Trophoblast cell (in vitro differentiated cells and primary cell): Measurements from ENCODE around the gene CHMP2B.

ENCODE experiments used
- DNase-seq, 2 donors: peaks; one replicate each; pipeline ENCODE4 v3.0.0-alpha.2; 2016
- H2AFZ ChIP-seq: 2 replicates; pipeline ENCODE4 v1.6.1; 2013; ENCODE audit warnings: low read length, moderate library complexity, mild to moderate bottlenecking; ENCODE audit not compliant: insufficient read depth, poor library complexity
- H2AK5ac ChIP-seq: 2 replicates; pipeline ENCODE4 v1.6.1; 2013; ENCODE audit warnings: mild to moderate bottlenecking, low read length
- H2BK120ac ChIP-seq: 2 replicates; pipeline ENCODE4 v1.6.1; 2013; ENCODE audit warnings: low read length, mild to moderate bottlenecking, moderate library complexity; ENCODE audit not compliant: insufficient read depth, poor library complexity
- H2BK12ac ChIP-seq: 2 replicates; pipeline ENCODE4 v1.6.1; 2013; ENCODE audit warnings: mild to moderate bottlenecking, low read length, moderate library complexity
- H2BK5ac ChIP-seq: 2 replicates; pipeline ENCODE4 v1.6.1; 2013; ENCODE audit warnings: low read length, low read depth, moderate library complexity, mild to moderate bottlenecking; ENCODE audit not compliant: poor library complexity
- H3K14ac ChIP-seq: 2 replicates; pipeline ENCODE4 v1.6.1; 2013; ENCODE audit warnings: mild to moderate bottlenecking, low read length
- H3K18ac ChIP-seq: 2 replicates; pipeline ENCODE4 v1.6.1; 2013; ENCODE audit warnings: mild to moderate bottlenecking, low read length
- H3K23ac ChIP-seq: 2 replicates; pipeline ENCODE4 v1.6.1; 2013; ENCODE audit warnings: low read length
- H3K27ac ChIP-seq: 2 replicates; pipeline ENCODE4 v1.5.1; 2013; ENCODE audit warnings: low read depth, mild to moderate bottlenecking, inconsistent platforms, low read length, moderate library complexity
- H3K27me3 ChIP-seq: 2 replicates; pipeline ENCODE4 v1.6.1; 2013; ENCODE audit warnings: inconsistent platforms, mild to moderate bottlenecking, low read length, moderate library complexity; ENCODE audit not compliant: insufficient read depth
- H3K36me3 ChIP-seq, 2 experiments: 1 replicate in 1 of 2; 2 replicates in 1 of 2; pipeline ENCODE4 v1.6.1; 2013; ENCODE audit warnings: low read length in 2 of 2, mild to moderate bottlenecking in 2 of 2, moderate library complexity in 1 of 2; ENCODE audit not compliant: insufficient read depth in 2 of 2, control insufficient read depth in 1 of 2
- H3K4ac ChIP-seq: 2 replicates; pipeline ENCODE4 v1.6.1; 2013; ENCODE audit warnings: low read depth, mild to moderate bottlenecking, low read length, moderate library complexity
- H3K4me1 ChIP-seq, 2 experiments: 1 replicate in 1 of 2; 2 replicates in 1 of 2; pipeline ENCODE4 v1.6.1; 2013; ENCODE audit warnings: low read length in 2 of 2, mild to moderate bottlenecking in 2 of 2, moderate library complexity in 1 of 2; ENCODE audit not compliant: insufficient read depth in 2 of 2, control insufficient read depth in 1 of 2
- H3K4me2 ChIP-seq: 2 replicates; pipeline ENCODE4 v1.6.1; 2013; ENCODE audit warnings: inconsistent platforms, mild to moderate bottlenecking, low read length, moderate library complexity
- H3K4me3 ChIP-seq: 2 replicates; pipeline ENCODE4 v1.5.1; 2013; ENCODE audit warnings: mild to moderate bottlenecking, low read depth, low read length, inconsistent platforms
- H3K79me1 ChIP-seq: one replicate; pipeline ENCODE4 v1.6.1; 2013; ENCODE audit warnings: low read length
- H3K79me2 ChIP-seq: 2 replicates; pipeline ENCODE4 v1.6.1; 2013; ENCODE audit warnings: low read length, mild to moderate bottlenecking; ENCODE audit not compliant: control insufficient read depth, insufficient read depth, poor library complexity
- H3K9ac ChIP-seq: 2 replicates; pipeline ENCODE4 v1.6.1; 2013; ENCODE audit warnings: mild to moderate bottlenecking, low read length
- H3K9me3 ChIP-seq: 2 replicates; pipeline ENCODE4 v1.6.1; 2013; ENCODE audit warnings: low read depth, mild to moderate bottlenecking, control low read depth, inconsistent platforms, low read length; ENCODE audit not compliant: insufficient read depth
- H4K12ac ChIP-seq: 2 replicates; pipeline ENCODE4 v1.6.1; 2013; ENCODE audit warnings: low read depth, mild to moderate bottlenecking, low read length, moderate library complexity
- H4K8ac ChIP-seq: 2 replicates; pipeline ENCODE4 v1.6.1; 2013; ENCODE audit warnings: low read depth, mild to moderate bottlenecking, low read length, moderate library complexity
- H4K91ac ChIP-seq: one replicate; pipeline ENCODE4 v1.6.1; 2013; ENCODE audit warnings: low read depth, mild to moderate bottlenecking, low read length, moderate library complexity
- WGBS: extraction: QIAGEN DNeasy Blood & Tissue Kit; methylation state at CpG from one replicate; pipeline ENCODE4 v1.1.7; 2013; ENCODE audit warnings: missing lambda C conversion rate; ENCODE audit not compliant: insufficient read length, insufficient coverage; ENCODE audit errors: extremely low coverage; 5-methylcytosine and 5-hydroxymethylcytosine counted together

The CHMP2B gene

DNA sequence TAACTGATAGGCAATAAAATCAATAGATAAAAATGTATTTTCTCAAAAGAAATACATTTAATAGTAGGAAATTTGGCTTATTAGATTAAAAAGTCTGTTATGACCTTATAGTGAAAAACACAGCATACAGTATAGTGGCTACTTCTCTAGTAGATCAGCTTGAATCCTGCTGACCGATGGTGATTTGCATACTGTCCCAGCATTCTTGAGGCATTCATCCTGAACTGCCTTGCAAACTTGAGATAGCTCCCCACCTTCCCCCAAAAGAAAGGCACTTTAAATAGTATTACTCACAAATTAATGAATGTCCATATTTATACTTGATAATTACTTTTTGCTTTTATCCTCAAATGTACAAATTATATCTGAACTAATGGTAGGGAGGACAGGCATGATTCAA, 6.7 kb downstream of the CHMP2B start:
- Histone ChIP-seq H3K36me3 (peaks cover 0 to 3% of the 10 kb centered on the region in 2 experiments), H3K4me3 (no peak overlapping the region), H4K12ac (no peak overlapping the region), H3K14ac (no peak overlapping the region), H3K4me1 (no peaks in the 10 kb centered on the region), H4K91ac (no peak overlapping the region), H3K9ac (no peak overlapping the region), H3K18ac (no peak overlapping the region), H2BK120ac (no peak overlapping the region), H2AK5ac (no peak overlapping the region), H4K8ac (no peak overlapping the region), H3K9me3 (no peaks in the 10 kb centered on the region), H2BK5ac (no peak overlapping the region), H3K4me2 (no peak overlapping the region), H3K79me1 (no peaks in the 10 kb centered on the region), H3K79me2 (no peaks in the 10 kb centered on the region), H2AFZ (no peak overlapping the region), H3K4ac (peak overlapping the region; percentile 64), H2BK12ac (no peak overlapping the region), H3K23ac (no peak overlapping the region), H3K27ac (no peak overlapping the region), H3K27me3 (no peaks in the 10 kb centered on the region)
- no CpG with 5 or more reads among the region's 1 CpG for WGBS
- DNase-seq, result no peak

- H4K8ac ChIP-seq, result no peak overlapping the region
- H4K12ac ChIP-seq, result no peak overlapping the region
- no peak overlapping the region for H3K14ac ChIP-seq
- no peaks in the 10 kb centered on the region for H3K9me3 ChIP-seq
- no peaks in the 10 kb centered on the region for H3K79me1 ChIP-seq
- no peak overlapping the region for H3K27ac ChIP-seq
- no peak overlapping the region for H3K9ac ChIP-seq
- no peak overlapping the region for H2AK5ac ChIP-seq
- H3K4me2 ChIP-seq, result no peak overlapping the region
- H2AFZ ChIP-seq, result no peak overlapping the region
- no peak overlapping the region for H4K91ac ChIP-seq
- peaks cover 3% of the 10 kb centered on the region in 2 experiments for H3K36me3 ChIP-seq
- no peak overlapping the region for H3K4ac ChIP-seq
- WGBS, result no CpG with 5 or more reads among the region's 1 CpG
- H3K4me1 ChIP-seq, result no peaks in the 10 kb centered on the region
- H3K23ac ChIP-seq, result no peak overlapping the region
- H3K4me3 ChIP-seq, result no peak overlapping the region
- no peaks in the 10 kb centered on the region for H3K79me2 ChIP-seq
- no peaks in the 10 kb centered on the region for H3K27me3 ChIP-seq
- no peak overlapping the region for H3K18ac ChIP-seq
- DNase-seq, result no peak
- H2BK12ac ChIP-seq, result no peak overlapping the region
- no peak overlapping the region for H2BK120ac ChIP-seq
- no peak overlapping the region for H2BK5ac ChIP-seq
These were observed 9.0 kb downstream of the CHMP2B start for GRCh38 chr3:87236093-87236492.

- Histone ChIP-seq H3K14ac (no peak overlapping the region), H4K91ac (no peak overlapping the region), H3K4ac (no peak overlapping the region), H3K4me3 (no peak overlapping the region), H4K8ac (no peak overlapping the region), H4K12ac (no peak overlapping the region), H3K79me2 (no peaks in the 10 kb centered on the region), H3K79me1 (no peaks in the 10 kb centered on the region), H2BK12ac (no peak overlapping the region), H2BK120ac (no peak overlapping the region), H2BK5ac (no peak overlapping the region), H3K27ac (no peak overlapping the region), H3K27me3 (no peaks in the 10 kb centered on the region), H3K23ac (no peak overlapping the region), H2AK5ac (no peak overlapping the region), H2AFZ (no peak overlapping the region), H3K9me3 (no peaks in the 10 kb centered on the region), H3K4me1 (no peaks in the 10 kb centered on the region), H3K9ac (no peak overlapping the region), H3K4me2 (no peak overlapping the region), H3K36me3 (peaks cover 2% of the 10 kb centered on the region in 2 experiments), H3K18ac (no peak overlapping the region)
- WGBS, result no CpG with 5 or more reads among the region's 3 CpGs
- DNase-seq, result no peak
These were observed 19.7 kb downstream of the CHMP2B start for GRCh38 chr3:87246662-87247429.

- H3K9me3 ChIP-seq, result no peaks in the 10 kb centered on the region
- no peak overlapping the region for H3K14ac ChIP-seq
- H3K79me1 ChIP-seq, result no peaks in the 10 kb centered on the region
- no peaks in the 10 kb centered on the region for H3K27me3 ChIP-seq
- no peak overlapping the region for H3K9ac ChIP-seq
- H4K8ac ChIP-seq, result no peak overlapping the region
- no peaks in the 10 kb centered on the region for H3K79me2 ChIP-seq
- no peak overlapping the region for H2BK12ac ChIP-seq
- no peak overlapping the region for H3K23ac ChIP-seq
- H2BK5ac ChIP-seq, result no peak overlapping the region
- H3K4ac ChIP-seq, result no peak overlapping the region
- DNase-seq, result no peak
- H4K91ac ChIP-seq, result no peak overlapping the region
- no peak overlapping the region for H2BK120ac ChIP-seq
- H3K18ac ChIP-seq, result no peak overlapping the region
- no peak overlapping the region for H4K12ac ChIP-seq
- no peak overlapping the region for H3K27ac ChIP-seq
- H3K36me3 ChIP-seq, result peaks cover 2% of the 10 kb centered on the region in 2 experiments
- no peak overlapping the region for H3K4me3 ChIP-seq
- WGBS, result no CpG with 5 or more reads among the region's 1 CpG
- no peak overlapping the region for H2AFZ ChIP-seq
- H3K4me2 ChIP-seq, result no peak overlapping the region
- H3K4me1 ChIP-seq, result no peaks in the 10 kb centered on the region
- H2AK5ac ChIP-seq, result no peak overlapping the region
These were observed 20.3 kb downstream of the CHMP2B start for GRCh38 chr3:87247430-87247773.
